HepG2 (cell line): ENCODE measurements around the gene EOGT. TPM values are rescaled to one million over a fixed set of nuclear protein-coding genes. Genes with fewer than 3 reads are reported as not detected.

ENCODE experiments used
- ATAC-seq: fragments of 200-7000 bp; cut with Tn5 transposase; 3 replicates; pipeline ENCODE4 v1.9.1; 2020; ENCODE audit warnings: mild to moderate bottlenecking, moderate library complexity
- BruUV-seq: library from RNA; stranded (reverse); fragments of 400-500 nt; replicated peaks from 2 replicates; lab custom pipeline; 2021; lab: Mats Ljungman, UMichigan
- CTCF ChIA-PET: fragments of 300-600 bp; formaldehyde crosslinking; extraction: SDS; loops from one replicate; lab custom pipeline; 2021; ENCODE audit warnings: low total read pairs, inconsistent platforms, low intra/inter-chr PET ratio; lab: Yijun Ruan, JAX
- POLR2A ChIA-PET: fragments of 350-600 bp; sonication (Branson Sonifier 250); formaldehyde crosslinking; loops from one replicate; lab custom pipeline; 2020; ENCODE audit warnings: antibody characterized with exemption, inconsistent platforms; lab: Yijun Ruan, JAX
- DNase-seq: peaks from one replicate; pipeline ENCODE4 v3.0.0-alpha.2; 2015; ENCODE audit warnings: low spot score
- FAIRE-seq: peaks from 3 replicates; lab custom pipeline; 2011; peaks lifted over from hg19 to GRCh38; lab: Jason Lieb, UNC
- H2AFZ ChIP-seq: one replicate; pipeline ENCODE4 v1.6.1; 2011; ENCODE audit warnings: low read length, inconsistent platforms
- H3K27ac ChIP-seq: fragments of 300-600 bp; 3 replicates; pipeline ENCODE4 v1.8.0; 2011; ENCODE audit warnings: mixed run types, mild to moderate bottlenecking, mixed read lengths, low read length, inconsistent platforms; ENCODE audit not compliant: insufficient read depth; ENCODE audit errors: extremely low read length
- H3K27me3 ChIP-seq, 2 experiments: fragments of 200-600 bp in 1 of 2; 2 replicates in 1 of 2; 3 replicates in 1 of 2; pipeline versions ENCODE4 v1.6.0 to v1.8.0; 2011; ENCODE audit warnings: low read length in 2 of 2, mild to moderate bottlenecking in 2 of 2, moderate library complexity in 2 of 2, inconsistent platforms in 1 of 2; ENCODE audit not compliant: insufficient read depth in 2 of 2, control insufficient read depth in 1 of 2
- H3K36me3 ChIP-seq, 2 experiments: fragments of 200-600 bp in 1 of 2; replicated peaks in 1 of 2; 2 replicates in 1 of 2; 3 replicates in 1 of 2; pipeline versions ENCODE4 v1.5.1 to v1.8.0; 2011; ENCODE audit warnings: low read length in 2 of 2, inconsistent platforms in 1 of 2; ENCODE audit not compliant: insufficient read depth in 2 of 2, control insufficient read depth in 1 of 2
- H3K4me1 ChIP-seq: 2 replicates; pipeline ENCODE4 v1.5.1; 2012; ENCODE audit warnings: low read length, inconsistent platforms; ENCODE audit not compliant: insufficient read depth
- H3K4me2 ChIP-seq: 2 replicates; pipeline ENCODE4 v1.6.0; 2011; ENCODE audit warnings: low read depth, low read length, inconsistent platforms
- H3K4me3 ChIP-seq, 3 experiments: fragments of 200-600 bp in 1 of 3; sonication (generic), shearing (Covaris generic) in 1 of 3; replicated peaks in 1 of 3; 2 replicates each; pipeline ENCODE4 v1.5.1; 2011 to 2016; ENCODE audit warnings: low read length in 3 of 3, inconsistent platforms in 2 of 3, low read depth in 2 of 3, mild to moderate bottlenecking in 2 of 3, control low read depth in 1 of 3, mixed read lengths in 1 of 3; ENCODE audit not compliant: insufficient read depth in 1 of 3
- H3K79me2 ChIP-seq: one replicate; pipeline ENCODE4 v1.6.1; 2011; ENCODE audit warnings: low read length, inconsistent platforms; ENCODE audit not compliant: insufficient read depth
- H3K9ac ChIP-seq: 2 replicates; pipeline ENCODE4 v1.6.0; 2011; ENCODE audit warnings: mild to moderate bottlenecking, low read depth, low read length, inconsistent platforms; ENCODE audit not compliant: insufficient read depth
- H3K9me3 ChIP-seq: 2 replicates; pipeline ENCODE4 v1.5.1; 2012; ENCODE audit warnings: mild to moderate bottlenecking, low read length
- H4K20me1 ChIP-seq: 2 replicates; pipeline ENCODE4 v1.6.0; 2011; ENCODE audit warnings: inconsistent platforms, mild to moderate bottlenecking, low read length, moderate library complexity; ENCODE audit not compliant: insufficient read depth
- AKAP8 ChIP-seq: sonication (generic); formaldehyde crosslinking; IDR thresholded peaks from 2 replicates; pipeline ENCODE4 v1.5.1; 2020; ENCODE audit warnings: mild to moderate bottlenecking, missing genetic modification reagents
- ARID2 ChIP-seq: sonication (generic); formaldehyde crosslinking; IDR thresholded peaks from 2 replicates; pipeline ENCODE4 v1.8.1; 2022; ENCODE audit warnings: mild to moderate bottlenecking, missing genetic modification reagents, borderline replicate concordance
- BCL6 ChIP-seq: IDR thresholded peaks from 2 replicates; pipeline ENCODE4 v1.6.1; 2016; ENCODE audit warnings: missing genetic modification reagents, missing compliant biosample characterization
- CBX5 ChIP-seq: sonication (generic); formaldehyde crosslinking; IDR thresholded peaks from 2 replicates; pipeline ENCODE4 v1.4.0; 2020; ENCODE audit warnings: missing genetic modification reagents, borderline replicate concordance
- IRF2 ChIP-seq: IDR thresholded peaks from 2 replicates; pipeline ENCODE4 v1.6.1; 2018; ENCODE audit warnings: missing genetic modification reagents, missing compliant biosample characterization
- NKX3-1 ChIP-seq: sonication (generic); formaldehyde crosslinking; IDR thresholded peaks from 2 replicates; pipeline ENCODE4 v1.5.0; 2020; ENCODE audit warnings: missing genetic modification reagents
- PHF21A ChIP-seq: sonication (generic); formaldehyde crosslinking; IDR thresholded peaks from 2 replicates; pipeline ENCODE4 v1.5.0; 2020; ENCODE audit warnings: mild to moderate bottlenecking, missing genetic modification reagents
- PLRG1 ChIP-seq: fragments of 450-650 bp; conservative IDR thresholded peaks from 2 replicates; pipeline ENCODE4 v1.6.1; 2016
- POGZ ChIP-seq: sonication (generic); formaldehyde crosslinking; IDR thresholded peaks from 2 replicates; pipeline ENCODE4 v1.4.0; 2020; ENCODE audit warnings: mild to moderate bottlenecking, missing genetic modification reagents
- SMAD1 ChIP-seq: sonication (generic); formaldehyde crosslinking; IDR thresholded peaks from 2 replicates; pipeline ENCODE4 v1.4.0; 2020; ENCODE audit warnings: missing genetic modification reagents, low read depth, mild to moderate bottlenecking, borderline replicate concordance
- SNAPC2 ChIP-seq: sonication (generic); formaldehyde crosslinking; IDR thresholded peaks from 2 replicates; pipeline ENCODE4 v1.8.1; 2022; ENCODE audit warnings: mild to moderate bottlenecking, missing genetic modification reagents
- SOX6 ChIP-seq, 2 experiments: fragments of 450-650 bp in 1 of 2; sonication (generic) in 1 of 2; formaldehyde crosslinking in 1 of 2; IDR thresholded peaks; 2 replicates each; pipeline versions ENCODE4 v1.4.0 to v1.6.1; 2017 to 2020; ENCODE audit warnings: antibody characterized with exemption in 1 of 2, mild to moderate bottlenecking in 1 of 2, missing genetic modification reagents in 1 of 2
- SRY ChIP-seq: sonication (generic); formaldehyde crosslinking; IDR thresholded peaks from 2 replicates; pipeline ENCODE4 v1.8.0; 2022; ENCODE audit warnings: mild to moderate bottlenecking, missing genetic modification reagents
- ZNF234 ChIP-seq: sonication (generic); formaldehyde crosslinking; conservative IDR thresholded peaks from 2 replicates; pipeline ENCODE4 v1.5.1; 2020; ENCODE audit warnings: mild to moderate bottlenecking, missing genetic modification reagents
- ZNF235 ChIP-seq: sonication (generic); formaldehyde crosslinking; IDR thresholded peaks from 2 replicates; pipeline ENCODE4 v1.8.1; 2023; ENCODE audit warnings: mild to moderate bottlenecking, missing genetic modification reagents, borderline replicate concordance
- ZNF382 ChIP-seq: sonication (generic); formaldehyde crosslinking; IDR thresholded peaks from 2 replicates; pipeline ENCODE4 v1.5.0; 2020; ENCODE audit warnings: missing genetic modification reagents, mild to moderate bottlenecking, borderline replicate concordance
- ZNF629 ChIP-seq: sonication (generic); formaldehyde crosslinking; conservative IDR thresholded peaks from 2 replicates; pipeline ENCODE4 v1.5.0; 2020; ENCODE audit warnings: missing genetic modification reagents
- ZNF746 ChIP-seq: sonication (generic); formaldehyde crosslinking; IDR thresholded peaks from 2 replicates; pipeline ENCODE4 v1.8.0; 2022; ENCODE audit warnings: mild to moderate bottlenecking, missing genetic modification reagents
- WGBS: methylation state at CpG from one replicate; pipeline ENCODE4 v1.1.6; 2017; ENCODE audit warnings: low lambda C conversion rate; 5-methylcytosine and 5-hydroxymethylcytosine counted together
- in situ Hi-C: cut with HindIII; loops from 2 replicates; pipeline ENCODE4 v1.10.0; 2017; ENCODE audit warnings: low pct_unique_long_range_greater_than_20kb; ENCODE audit not compliant: extremely low pct_ligation_motif_present
- intact Hi-C: fragments of 100-400 bp; cut with micrococcal nuclease; formaldehyde crosslinking; loops from one replicate; pipeline ENCODE4 v1.10.0; 2022; ENCODE audit not compliant: unreplicated experiment
- polyA plus RNA-seq, 8 experiments: library from polyadenylated mRNA; depleted of rRNA in 3 of 8; stranded (reverse) in 7 of 8; unstranded in 1 of 8; fragments of >200 nt; fragmentation: Illumina TruSeq in 4 of 8; extraction: Trizol in 4 of 8; gene quantifications; 2 replicates each; pipeline versions ENCODE4 v1.2.1 to v1.2.3, GENCODE V29; 2011 to 2016; ENCODE audit warnings: low read depth in 4 of 8, missing spikeins in 1 of 8, mixed read lengths in 1 of 8; ENCODE audit not compliant: insufficient read depth in 1 of 8
- total RNA-seq, 5 experiments: library from RNA; depleted of rRNA; stranded (reverse); fragments of >200 nt; fragmentation: Illumina TruSeq; extraction: Trizol; gene quantifications; 2 replicates each; pipeline ENCODE4 v1.2.3, GENCODE V29; 2016; ENCODE audit warnings: low read depth in 1 of 5
- TF ChIP-seq, protein P1 (sequence below): sonication (generic); formaldehyde crosslinking; IDR thresholded peaks from 2 replicates; pipeline ENCODE4 v1.4.0; 2020; ENCODE audit warnings: mild to moderate bottlenecking, missing genetic modification reagents
- TF ChIP-seq, protein P2 (sequence below): sonication (generic); formaldehyde crosslinking; IDR thresholded peaks from 2 replicates; pipeline ENCODE4 v1.8.0; 2023; ENCODE audit warnings: mild to moderate bottlenecking, missing genetic modification reagents
- TF ChIP-seq, protein P3 (sequence below): sonication (generic); formaldehyde crosslinking; IDR thresholded peaks from 2 replicates; pipeline ENCODE4 v1.4.0; 2020; ENCODE audit warnings: missing genetic modification reagents, borderline replicate concordance

Gene EOGT
- total and polyA plus RNA-seq, 2 of the 13 experiments (the other 11 are each of a cell fraction or from before 2014, with no cell fraction given) = 4.5 to 18.6 TPM

DNA sequence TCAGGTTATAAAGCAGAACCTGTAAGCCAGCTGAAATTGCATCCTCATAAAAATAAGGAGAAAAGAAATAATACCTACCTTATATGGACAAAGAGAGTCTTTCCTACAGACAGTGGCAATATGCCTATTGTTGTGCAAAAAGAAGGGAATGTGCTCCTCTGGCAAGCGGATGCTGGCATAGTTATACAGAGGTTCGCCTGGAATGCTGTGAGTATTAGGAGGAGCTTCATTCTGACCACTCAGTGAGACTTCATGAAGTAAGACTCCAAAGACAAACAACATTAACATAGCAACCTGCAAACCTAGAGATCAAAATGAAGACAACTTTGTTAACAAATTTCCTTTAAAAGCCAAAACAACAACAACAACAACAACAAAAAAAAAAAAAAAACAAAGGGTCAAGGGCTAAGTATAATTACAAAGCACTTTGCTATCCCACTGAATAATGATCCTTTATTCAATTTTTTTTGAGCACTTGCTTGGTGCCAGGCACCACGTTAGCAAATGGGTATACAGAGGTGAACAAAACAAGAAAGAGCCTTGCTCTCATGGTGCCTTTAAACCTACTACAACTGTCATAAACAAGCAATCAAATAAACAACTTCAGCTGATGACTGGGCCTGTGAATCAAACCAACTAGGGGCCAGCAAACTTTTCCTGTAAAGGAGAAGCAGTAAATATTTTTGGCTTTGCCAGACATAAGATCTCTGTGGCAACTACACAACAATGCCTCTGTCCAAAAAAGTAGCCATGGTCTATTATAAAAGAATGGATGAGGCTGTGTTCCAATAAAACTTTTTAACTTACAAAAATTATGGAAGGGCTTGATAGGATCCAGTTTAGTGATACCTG lies 3.7 kb downstream of the EOGT start (continued):
- TF ChIP-seq, protein P1, sequence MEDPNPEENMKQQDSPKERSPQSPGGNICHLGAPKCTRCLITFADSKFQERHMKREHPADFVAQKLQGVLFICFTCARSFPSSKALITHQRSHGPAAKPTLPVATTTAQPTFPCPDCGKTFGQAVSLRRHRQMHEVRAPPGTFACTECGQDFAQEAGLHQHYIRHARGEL (CRISPR knock-in tag) = no peak
- TF ChIP-seq ZNF382 (CRISPR knock-in tag) (no peak), ZNF234 (CRISPR knock-in tag) (no peak), CBX5 (no peak), ZNF235 (CRISPR knock-in tag) (no peak), ZNF746 (CRISPR knock-in tag) (no peak)

DNA sequence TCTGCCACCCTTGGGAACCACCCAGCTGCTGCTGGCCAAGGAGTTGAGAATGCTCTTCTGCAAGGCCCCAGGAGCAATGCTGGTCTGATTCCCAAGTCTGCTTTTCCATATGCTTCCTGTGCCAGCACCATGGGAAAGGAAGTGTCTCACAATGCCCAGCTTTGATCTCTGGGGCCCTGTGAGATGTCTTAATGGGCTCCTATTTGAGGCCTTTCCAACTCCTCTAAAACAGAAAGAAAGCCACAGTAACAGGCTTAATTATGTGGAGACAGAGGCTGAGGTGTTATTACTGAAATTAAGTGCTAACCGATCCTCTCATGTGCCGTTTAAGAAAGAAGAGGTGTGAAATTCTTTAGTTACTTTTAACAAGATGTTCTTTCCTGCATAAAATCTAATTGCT lies 4.5 kb downstream of the EOGT start:
- FAIRE-seq = no peak
- Histone ChIP-seq H4K20me1 (no peaks in the 10 kb centered on the region), H3K79me2 (no peaks in the 10 kb centered on the region), H2AFZ (no peak overlapping the region), H3K9me3 (no peaks in the 10 kb centered on the region), H3K27ac (no peak overlapping the region), H3K4me2 (no peak overlapping the region), H3K4me1 (peaks cover 12% of the 10 kb centered on the region), H3K36me3 (peaks cover 3 to 12% of the 10 kb centered on the region in 2 experiments), H3K27me3 (no peaks in the 10 kb centered on the region), H3K9ac (no peak overlapping the region), H3K4me3 (no peak overlapping the region)
- no TSS peak for BruUV-seq
- DNase-seq = no peak
- WGBS = 98% methylated on average over 2 of the region's 2 CpGs
- in situ Hi-C loops (no loop called here), intact Hi-C loops (no loop called here)
- CTCF ChIA-PET = no interaction called here
- ATAC-seq = no peak
- POLR2A ChIA-PET = no interaction called here
- TF ChIP-seq AKAP8 (CRISPR knock-in tag) (no peak), PHF21A (no peak), NKX3-1 (no peak), ARID2 (CRISPR knock-in tag) (no peak), ZNF629 (no peak), POGZ (CRISPR knock-in tag) (no peak), SMAD1 (CRISPR knock-in tag) (no peak), SRY (no peak), SNAPC2 (CRISPR knock-in tag) (no peak), PLRG1 (no peak), BCL6 (CRISPR knock-in tag) (no peak), SOX6 (IDR thresholded peaks at IDR 0.05) (no peak), SOX6 (CRISPR knock-in tag; IDR thresholded peaks at IDR 0.05) (no peak), IRF2 (CRISPR knock-in tag) (no peak)
- TF ChIP-seq, protein P2, sequence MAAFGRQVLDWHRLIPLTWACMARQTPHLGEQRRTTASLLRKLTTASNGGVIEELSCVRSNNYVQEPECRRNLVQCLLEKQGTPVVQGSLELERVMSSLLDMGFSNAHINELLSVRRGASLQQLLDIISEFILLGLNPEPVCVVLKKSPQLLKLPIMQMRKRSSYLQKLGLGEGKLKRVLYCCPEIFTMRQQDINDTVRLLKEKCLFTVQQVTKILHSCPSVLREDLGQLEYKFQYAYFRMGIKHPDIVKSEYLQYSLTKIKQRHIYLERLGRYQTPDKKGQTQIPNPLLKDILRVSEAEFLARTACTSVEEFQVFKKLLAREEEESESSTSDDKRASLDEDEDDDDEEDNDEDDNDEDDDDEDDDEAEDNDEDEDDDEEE (CRISPR knock-in tag) = no peak
- TF ChIP-seq, protein P3, sequence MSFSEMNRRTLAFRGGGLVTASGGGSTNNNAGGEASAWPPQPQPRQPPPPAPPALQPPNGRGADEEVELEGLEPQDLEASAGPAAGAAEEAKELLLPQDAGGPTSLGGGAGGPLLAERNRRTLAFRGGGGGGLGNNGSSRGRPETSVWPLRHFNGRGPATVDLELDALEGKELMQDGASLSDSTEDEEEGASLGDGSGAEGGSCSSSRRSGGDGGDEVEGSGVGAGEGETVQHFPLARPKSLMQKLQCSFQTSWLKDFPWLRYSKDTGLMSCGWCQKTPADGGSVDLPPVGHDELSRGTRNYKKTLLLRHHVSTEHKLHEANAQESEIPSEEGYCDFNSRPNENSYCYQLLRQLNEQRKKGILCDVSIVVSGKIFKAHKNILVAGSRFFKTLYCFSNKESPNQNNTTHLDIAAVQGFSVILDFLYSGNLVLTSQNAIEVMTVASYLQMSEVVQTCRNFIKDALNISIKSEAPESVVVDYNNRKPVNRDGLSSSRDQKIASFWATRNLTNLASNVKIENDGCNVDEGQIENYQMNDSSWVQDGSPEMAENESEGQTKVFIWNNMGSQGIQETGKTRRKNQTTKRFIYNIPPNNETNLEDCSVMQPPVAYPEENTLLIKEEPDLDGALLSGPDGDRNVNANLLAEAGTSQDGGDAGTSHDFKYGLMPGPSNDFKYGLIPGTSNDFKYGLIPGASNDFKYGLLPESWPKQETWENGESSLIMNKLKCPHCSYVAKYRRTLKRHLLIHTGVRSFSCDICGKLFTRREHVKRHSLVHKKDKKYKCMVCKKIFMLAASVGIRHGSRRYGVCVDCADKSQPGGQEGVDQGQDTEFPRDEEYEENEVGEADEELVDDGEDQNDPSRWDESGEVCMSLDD (CRISPR knock-in tag) = no peak
